Right lobe of liver (tissue), 6 donors: ENCODE measurements around the gene DCC. TPM values are rescaled to one million over a fixed set of nuclear protein-coding genes. Genes with fewer than 3 reads are reported as not detected.

Source experiments
- ATAC-seq, 4 donors: fragments of 200-7000 bp; cut with Tn5 transposase; one replicate each; pipeline ENCODE4 v1.9.1; 2020; ENCODE audit warnings: mild to moderate bottlenecking in 4 of 4, moderate library complexity in 4 of 4
- DNase-seq, 3 donors: peaks; one replicate each; pipeline ENCODE4 v3.0.0-alpha.2; 2020
- H3K27ac ChIP-seq, 3 donors: fragments of 200-600 bp; one replicate each; pipeline ENCODE4 v1.8.0; 2022
- H3K27me3 ChIP-seq, 2 donors: fragments of 200-600 bp; one replicate each; pipeline ENCODE4 v1.8.0; 2022
- H3K36me3 ChIP-seq, 4 donors: fragments of 200-600 bp; sonication (generic) in 1 of 4; one replicate each; pipeline versions ENCODE4 v1.5.1 to v1.8.0; 2017 to 2022; ENCODE audit warnings: control low read depth in 1 of 4
- H3K4me1 ChIP-seq, 4 donors: fragments of 200-600 bp; sonication (generic) in 1 of 4; one replicate each; pipeline versions ENCODE4 v1.5.1 to v1.8.0; 2017 to 2022; ENCODE audit warnings: control low read depth in 1 of 4
- H3K4me3 ChIP-seq, 3 donors: fragments of 200-600 bp; one replicate each; pipeline ENCODE4 v1.8.0; 2022
- H3K9me3 ChIP-seq, 4 donors: fragments of 200-600 bp; sonication (generic) in 1 of 4; one replicate each; pipeline versions ENCODE4 v1.5.1 to v1.8.0; 2017 to 2022; ENCODE audit warnings: control low read depth in 1 of 4
- CTCF ChIP-seq, 4 donors: fragments of 200-600 bp in 3 of 4; fragments of 450-650 bp in 1 of 4; IDR thresholded peaks; one replicate each; pipeline versions ENCODE4 v1.5.1 to v1.8.0; 2016 to 2022; ENCODE audit warnings: antibody characterized with exemption in 4 of 4, mild to moderate bottlenecking in 2 of 4
- POLR2A ChIP-seq: fragments of 450-650 bp; IDR thresholded peaks from one replicate; pipeline ENCODE4 v1.6.1; 2017; ENCODE audit warnings: antibody characterized with exemption, mild to moderate bottlenecking
- whole genome bisulfite sequencing: methylation state at CpG from one replicate; pipeline ENCODE4 v1.1.6; 2018; ENCODE audit warnings: low coverage, low lambda C conversion rate; ENCODE audit not compliant: insufficient coverage; ENCODE audit errors: missing lambda C conversion rate; 5-methylcytosine and 5-hydroxymethylcytosine counted together
- intact Hi-C, 2 donors: fragments of 100-400 bp; cut with DNase I; formaldehyde crosslinking; loops; one replicate each; pipeline versions ENCODE4 v1.11.2 to v1.14.1; 2022
- total RNA-seq, 6 experiments: library from RNA; depleted of rRNA in 2 of 6; stranded (reverse); fragments of >200 nt in 2 of 6; fragmentation: NEBNext Ultra II Directional in 3 of 6; extraction: Animal tissue kit (Norgen Biotek cat#: 25700) in 3 of 6; gene quantifications; one replicate each; pipeline versions ENCODE4 v1.1.0 to v1.2.4, GENCODE V29; 2016 to 2023
- donor health status: DM: no; HTN: yes; CAD: no.
- donor health status: DM: no; HTN: no; CAD: no.
- donor health status: DM: no; HTN: no; CAD: no.
- donor health status: DM: no; HTN: yes; CAD: no.
- donor health status: DM: no; HTN: yes; CAD: no.

The DCC gene
- total RNA-seq, 6 experiments from 2014 or later = 0.06 TPM; not detected in 5

GRCh38 chr18:52437161-52437560, 97.2 kb downstream of the DCC start:
- ATAC-seq = no peak
- H3K27me3 ChIP-seq = no peaks in the 10 kb centered on the region
- no peak overlapping the region for H3K27ac ChIP-seq
- H3K4me3 ChIP-seq = no peak overlapping the region
- H3K4me1 ChIP-seq = no peaks in the 10 kb centered on the region
- H3K36me3 ChIP-seq = no peaks in the 10 kb centered on the region
- no peaks in the 10 kb centered on the region for H3K9me3 ChIP-seq
- intact Hi-C loops = no loop called here
- TF ChIP-seq POLR2A (no peak), CTCF (IDR thresholded peaks at IDR 0.05) (no peak)
- DNase-seq = no peak

- H3K4me1 ChIP-seq = no peaks in the 10 kb centered on the region
- no peaks in the 10 kb centered on the region for H3K36me3 ChIP-seq
- intact Hi-C loops = no loop called here
- H3K27ac ChIP-seq = no peak overlapping the region
- TF ChIP-seq POLR2A = no peak
- TF ChIP-seq CTCF (IDR thresholded peaks at IDR 0.05) = no peak
- no peak for ATAC-seq
- no peaks in the 10 kb centered on the region for H3K27me3 ChIP-seq
- no peak overlapping the region for H3K4me3 ChIP-seq
- 6% methylated on average over 4 of the region's 4 CpGs for WGBS
- no peaks in the 10 kb centered on the region for H3K9me3 ChIP-seq
- DNase-seq = no peak
These were observed 99.5 kb downstream of the DCC start for GRCh38 chr18:52439457-52439856.

- no peak for TF ChIP-seq CTCF (IDR thresholded peaks at IDR 0.05)
- no peak for TF ChIP-seq POLR2A
- no peaks in the 10 kb centered on the region for H3K36me3 ChIP-seq
- no peaks in the 10 kb centered on the region for H3K4me1 ChIP-seq
- no peak overlapping the region for H3K27ac ChIP-seq
- no peak for ATAC-seq
- no peak overlapping the region for H3K4me3 ChIP-seq
- H3K27me3 ChIP-seq = no peaks in the 10 kb centered on the region
- no peaks in the 10 kb centered on the region for H3K9me3 ChIP-seq
- intact Hi-C loops = no loop called here
- no peak for DNase-seq
These were observed 101.8 kb downstream of the DCC start for GRCh38 chr18:52441794-52442193.

- Histone ChIP-seq H3K4me3 (no peak overlapping the region), H3K9me3 (no peaks in the 10 kb centered on the region), H3K27me3 (no peaks in the 10 kb centered on the region), H3K4me1 (no peaks in the 10 kb centered on the region), H3K36me3 (no peaks in the 10 kb centered on the region), H3K27ac (no peak overlapping the region)
- TF ChIP-seq CTCF (IDR thresholded peaks at IDR 0.05) (no peak), POLR2A (no peak)
- ATAC-seq (no peak), DNase-seq (no peak)
- intact Hi-C loops = no loop called here
- 70% methylated on average over 2 of the region's 2 CpGs for WGBS
These were observed 102.7 kb downstream of the DCC start for GRCh38 chr18:52442686-52443085.

- H3K36me3 ChIP-seq = no peaks in the 10 kb centered on the region
- no peak overlapping the region for H3K4me3 ChIP-seq
- H3K4me1 ChIP-seq = no peaks in the 10 kb centered on the region
- no peaks in the 10 kb centered on the region for H3K9me3 ChIP-seq
- ATAC-seq = no peak
- no peak overlapping the region for H3K27ac ChIP-seq
- H3K27me3 ChIP-seq = no peaks in the 10 kb centered on the region
- intact Hi-C loops = no loop called here
- TF ChIP-seq POLR2A (no peak), CTCF (IDR thresholded peaks at IDR 0.05) (no peak)
- 40% methylated on average over 4 of the region's 4 CpGs for WGBS
- DNase-seq = no peak
These were observed 111.3 kb downstream of the DCC start for GRCh38 chr18:52451256-52451655.
